GM23338 (cell line): ENCODE data around the gene BIN1. TPM values are rescaled to one million over a fixed set of nuclear protein-coding genes. Genes with fewer than 3 reads are reported as not detected.

Experiments used
- ATAC-seq: fragments of 200-7000 bp; cut with Tn5 transposase; 3 replicates; pipeline ENCODE4 v1.9.1; 2020
- DNase-seq: peaks from one replicate; pipeline ENCODE4 v3.0.0-alpha.2; 2015; ENCODE audit warnings: low spot score
- H2AFZ ChIP-seq: fragments of 200-600 bp; sonication (generic); 2 replicates; pipeline ENCODE4 v1.8.0; 2016; ENCODE audit warnings: antibody characterized with exemption, mild to moderate bottlenecking, moderate library complexity
- H3F3A ChIP-seq: fragments of 200-600 bp; sonication (generic); replicated peaks from 2 replicates; pipeline ENCODE4 v1.8.0; 2017; ENCODE audit warnings: antibody characterized with exemption, mixed run types, low read depth
- H3K27ac ChIP-seq: fragments of 200-600 bp; sonication (generic); 2 replicates; pipeline ENCODE4 v1.6.1; 2016; ENCODE audit warnings: low read depth
- H3K27me3 ChIP-seq: fragments of 200-600 bp; sonication (generic); 2 replicates; pipeline ENCODE4 v1.8.0; 2016; ENCODE audit warnings: mild to moderate bottlenecking, mixed run types, moderate library complexity; ENCODE audit not compliant: insufficient read depth
- H3K36me3 ChIP-seq: fragments of 200-600 bp; sonication (generic); 2 replicates; pipeline ENCODE4 v1.8.0; 2016; ENCODE audit warnings: mild to moderate bottlenecking; ENCODE audit not compliant: insufficient read depth
- H3K4me1 ChIP-seq: fragments of 200-600 bp; sonication (generic); 2 replicates; pipeline ENCODE4 v1.8.0; 2016; ENCODE audit warnings: mild to moderate bottlenecking, moderate library complexity; ENCODE audit not compliant: insufficient read depth
- H3K4me2 ChIP-seq: fragments of 200-600 bp; sonication (generic); 2 replicates; pipeline ENCODE4 v1.7.1; 2017; ENCODE audit warnings: mixed run types
- H3K4me3 ChIP-seq: fragments of 200-600 bp; sonication (generic); 2 replicates; pipeline ENCODE4 v1.6.1; 2016; ENCODE audit warnings: mixed run types
- H3K79me2 ChIP-seq: fragments of 200-600 bp; sonication (generic); replicated peaks from 2 replicates; pipeline ENCODE4 v1.8.0; 2017; ENCODE audit warnings: mild to moderate bottlenecking; ENCODE audit not compliant: insufficient read depth
- H3K9me2 ChIP-seq: fragments of 200-600 bp; sonication (generic); 2 replicates; pipeline ENCODE4 v1.8.0; 2017; ENCODE audit not compliant: insufficient read depth
- H4K20me1 ChIP-seq: fragments of 200-600 bp; sonication (generic); replicated peaks from 2 replicates; pipeline ENCODE4 v1.8.0; 2017; ENCODE audit warnings: mild to moderate bottlenecking; ENCODE audit not compliant: insufficient read depth
- H3K27ac Mint-ChIP-seq: 2 replicates; pipeline ENCODE4 v1.8.0; 2020; ENCODE audit warnings: inconsistent platforms, mild to moderate bottlenecking, moderate library complexity, mixed read lengths
- H3K27me3 Mint-ChIP-seq: 3 replicates; pipeline ENCODE4 v1.8.0; 2022; ENCODE audit warnings: low read depth, mild to moderate bottlenecking, moderate library complexity, mixed read lengths, inconsistent platforms; ENCODE audit not compliant: insufficient read depth, poor library complexity
- H3K36me3 Mint-ChIP-seq: 3 replicates; pipeline ENCODE4 v1.8.0; 2021; ENCODE audit warnings: low read depth, mild to moderate bottlenecking, inconsistent platforms, moderate library complexity, mixed read lengths
- H3K4me1 Mint-ChIP-seq: 3 replicates; pipeline ENCODE4 v1.8.0; 2020; ENCODE audit warnings: mild to moderate bottlenecking, inconsistent platforms, mixed read lengths
- H3K4me3 Mint-ChIP-seq: 3 replicates; pipeline ENCODE4 v1.8.0; 2021; ENCODE audit warnings: moderate library complexity, mild to moderate bottlenecking, inconsistent platforms, mixed read lengths
- H3K9me3 Mint-ChIP-seq: 3 replicates; pipeline ENCODE4 v1.8.0; 2020; ENCODE audit warnings: moderate library complexity, mild to moderate bottlenecking, inconsistent platforms, mixed read lengths
- JUNB ChIP-seq: IDR thresholded peaks from one replicate; pipeline ENCODE4 v1.6.1; 2016; ENCODE audit warnings: antibody characterized with exemption; ENCODE audit not compliant: unreplicated experiment
- ZNF114 ChIP-seq: fragments of 250-450 bp; sonication (Bioruptor Pico); IDR thresholded peaks from 2 replicates; pipeline ENCODE4 v1.5.0; 2020; ENCODE audit warnings: mild to moderate bottlenecking, moderate library complexity
- ZNF331 ChIP-seq: fragments of 250-450 bp; sonication (Bioruptor Pico); IDR thresholded peaks from 2 replicates; pipeline ENCODE4 v1.5.0; 2020; ENCODE audit warnings: low read depth, mild to moderate bottlenecking, moderate library complexity
- ZNF462 ChIP-seq: fragments of 250-450 bp; sonication (Bioruptor Pico); IDR thresholded peaks from 2 replicates; pipeline ENCODE4 v1.5.0; 2020; ENCODE audit warnings: mild to moderate bottlenecking, moderate library complexity
- polyA plus RNA-seq: library from polyadenylated mRNA; unstranded; fragments of >200 nt; fragmentation: Nextera tagmentation; extraction: Ambion mirVana; gene quantifications from 2 replicates; pipeline ENCODE4 v1.2.1, GENCODE V29; 2016
- total RNA-seq: library from RNA; depleted of rRNA; stranded (reverse); fragments of >200 nt; shearing (Covaris generic); gene quantifications from 2 replicates; pipeline ENCODE4 v1.2.3, GENCODE V29; 2014

Gene BIN1
- total and polyA plus RNA-seq, 2 experiments from 2014 or later, result 30.1 to 56.4 TPM

GRCh38 chr2:127080226-127080937 lies 26.6 kb downstream of the BIN1 start:
- Mint-ChIP-seq H3K36me3 (no peaks in the 10 kb centered on the region; the same call in 2 of the 3 replicates), H3K4me1 (peaks cover 50% of the 10 kb centered on the region), H3K9me3 (no peaks in the 10 kb centered on the region; the same call in 2 of the 3 replicates), H3K4me3 (no peak overlapping the region), H3K27me3 (peaks cover 19% of the 10 kb centered on the region), H3K27ac (no peak overlapping the region; the same call in none of the 2 replicates)
- H4K20me1 ChIP-seq, result no peaks in the 10 kb centered on the region
- no peak overlapping the region for H3K27ac ChIP-seq
- no peaks in the 10 kb centered on the region for H3F3A ChIP-seq
- no peak overlapping the region for H3K4me3 ChIP-seq
- no peak for DNase-seq
- TF ChIP-seq ZNF462 (CRISPR knock-in tag) (no peak), ZNF114 (CRISPR knock-in tag) (no peak), JUNB (no peak)
- H2AFZ ChIP-seq, result no peak overlapping the region
- ATAC-seq, result no peak
- peaks cover 17% of the 10 kb centered on the region; the same call in 1 of the 2 replicates for H3K79me2 ChIP-seq
- H3K9me2 ChIP-seq, result no peaks in the 10 kb centered on the region
- no peaks in the 10 kb centered on the region for H3K36me3 ChIP-seq
- no peak overlapping the region for H3K4me2 ChIP-seq
- no peaks in the 10 kb centered on the region for H3K27me3 ChIP-seq
- peaks cover 12% of the 10 kb centered on the region; the same call in 1 of the 2 replicates for H3K4me1 ChIP-seq

GRCh38 chr2:127079358-127079920 lies 27.5 kb downstream of the BIN1 start:
- ATAC-seq, result no peak
- Histone ChIP-seq H3K27ac (no peak overlapping the region), H3K4me3 (no peak overlapping the region), H3K27me3 (no peaks in the 10 kb centered on the region), H3K79me2 (peaks cover 15% of the 10 kb centered on the region; the same call in 1 of the 2 replicates), H3F3A (no peaks in the 10 kb centered on the region), H3K4me1 (peaks cover 9% of the 10 kb centered on the region; the same call in 1 of the 2 replicates), H4K20me1 (no peaks in the 10 kb centered on the region), H3K9me2 (no peaks in the 10 kb centered on the region), H3K4me2 (no peak overlapping the region), H3K36me3 (no peaks in the 10 kb centered on the region), H2AFZ (no peak overlapping the region)
- Mint-ChIP-seq H3K9me3 (no peaks in the 10 kb centered on the region; the same call in 2 of the 3 replicates), H3K27ac (no peak overlapping the region), H3K4me1 (peaks cover 47% of the 10 kb centered on the region), H3K27me3 (peaks cover 19% of the 10 kb centered on the region), H3K36me3 (no peaks in the 10 kb centered on the region; the same call in 2 of the 3 replicates), H3K4me3 (no peak overlapping the region)
- no peak for DNase-seq
- TF ChIP-seq ZNF462 (CRISPR knock-in tag) (no peak), ZNF331 (no peak)
